ENCODE data around the gene WDR20.

Gene WDR20

DNA sequence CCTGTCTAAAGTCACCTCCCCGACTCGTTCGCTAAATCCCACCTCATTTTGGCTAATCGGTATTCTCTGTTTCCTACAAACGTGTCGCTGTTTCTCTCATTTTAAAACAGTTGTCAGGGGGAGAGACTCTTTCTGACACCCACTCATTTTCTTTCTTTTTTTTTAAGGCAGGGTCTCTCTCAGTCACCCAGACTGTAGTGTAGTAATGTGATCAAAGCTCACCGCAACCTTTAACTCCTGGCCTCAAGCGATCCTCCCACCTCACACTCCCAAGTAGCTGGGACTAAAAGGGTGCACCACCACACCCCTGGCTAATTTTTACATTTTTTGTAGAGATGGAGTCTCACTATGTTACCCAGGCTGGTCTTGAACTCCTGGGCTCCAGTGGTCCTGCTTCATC is 19.1 kb downstream of the WDR20 start:
- H3K27me3 ChIP-seq (ENCODE audit: insufficient read depth, low read length, poor library complexity): no peaks in the 10 kb centered on the region

DNA sequence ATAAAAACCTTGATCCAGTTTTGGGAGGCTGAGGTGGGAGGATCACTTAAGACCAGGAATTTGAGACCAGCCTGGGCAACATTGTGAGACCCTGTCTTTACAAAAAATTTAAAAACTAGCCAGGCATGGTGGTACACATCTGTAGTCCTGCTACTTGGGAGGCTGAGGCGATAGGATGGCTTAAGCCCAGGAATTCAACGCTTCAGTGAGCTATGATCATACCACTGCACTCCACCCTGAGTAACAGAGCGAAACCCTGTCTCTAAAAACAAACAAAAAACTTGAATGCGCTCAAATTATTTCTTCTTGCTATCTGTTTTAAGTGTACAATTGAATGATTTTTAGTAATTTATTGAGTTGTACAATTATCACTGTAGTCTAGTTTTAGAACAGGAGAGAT is 20.1 kb downstream of the WDR20 start:
- no peak overlapping the region for H3K9ac ChIP-seq (ENCODE audit: low read depth, low read length)
- no peaks in the 10 kb centered on the region for H3K4me1 ChIP-seq (ENCODE audit: insufficient read depth, low read length)
- H2AFZ ChIP-seq (ENCODE audit: low read depth, low read length): no peak overlapping the region
- H3K4me3 ChIP-seq (ENCODE audit: low read depth in 1 of 2, low read length in 2 of 2): no peak overlapping the region
- no peaks in the 10 kb centered on the region for H3K27me3 ChIP-seq (ENCODE audit: insufficient read depth, low read length, poor library complexity)
- no peaks in the 10 kb centered on the region for H3K9me3 ChIP-seq (ENCODE audit: insufficient read depth, low read length, severe bottlenecking)
- no peak for DNase-seq
- no peak overlapping the region for H3K4me2 ChIP-seq (ENCODE audit: insufficient read depth, low read length)
- H3K79me2 ChIP-seq (ENCODE audit: insufficient read depth, low read length): peaks cover 95% of the 10 kb centered on the region
- no peak overlapping the region for H3K27ac ChIP-seq (ENCODE audit: low read length)
- peaks cover 41% of the 10 kb centered on the region for H4K20me1 ChIP-seq (ENCODE audit: insufficient read depth, low read length)
- TF ChIP-seq, protein P1, sequence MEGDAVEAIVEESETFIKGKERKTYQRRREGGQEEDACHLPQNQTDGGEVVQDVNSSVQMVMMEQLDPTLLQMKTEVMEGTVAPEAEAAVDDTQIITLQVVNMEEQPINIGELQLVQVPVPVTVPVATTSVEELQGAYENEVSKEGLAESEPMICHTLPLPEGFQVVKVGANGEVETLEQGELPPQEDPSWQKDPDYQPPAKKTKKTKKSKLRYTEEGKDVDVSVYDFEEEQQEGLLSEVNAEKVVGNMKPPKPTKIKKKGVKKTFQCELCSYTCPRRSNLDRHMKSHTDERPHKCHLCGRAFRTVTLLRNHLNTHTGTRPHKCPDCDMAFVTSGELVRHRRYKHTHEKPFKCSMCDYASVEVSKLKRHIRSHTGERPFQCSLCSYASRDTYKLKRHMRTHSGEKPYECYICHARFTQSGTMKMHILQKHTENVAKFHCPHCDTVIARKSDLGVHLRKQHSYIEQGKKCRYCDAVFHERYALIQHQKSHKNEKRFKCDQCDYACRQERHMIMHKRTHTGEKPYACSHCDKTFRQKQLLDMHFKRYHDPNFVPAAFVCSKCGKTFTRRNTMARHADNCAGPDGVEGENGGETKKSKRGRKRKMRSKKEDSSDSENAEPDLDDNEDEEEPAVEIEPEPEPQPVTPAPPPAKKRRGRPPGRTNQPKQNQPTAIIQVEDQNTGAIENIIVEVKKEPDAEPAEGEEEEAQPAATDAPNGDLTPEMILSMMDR (IDR thresholded peaks at IDR 0.05; ENCODE audit: borderline replicate concordance, extremely low read depth, low read length, poor library complexity, severe bottlenecking): no peak
- TF ChIP-seq EZH2 (IDR thresholded peaks at IDR 0.05; ENCODE audit: borderline replicate concordance, low read depth, low read length, severe bottlenecking): no peak
- H3K36me3 ChIP-seq (ENCODE audit: insufficient read depth, low read length): peaks cover 10% of the 10 kb centered on the region; the same call in 1 of the 2 replicates
- no peak for ATAC-seq (ENCODE audit: insufficient read depth, low read depth)

More for the DNA sequence above, 19.1 kb downstream of the WDR20 start:
- Histone ChIP-seq H3K27ac (ENCODE audit: low read length) (no peak overlapping the region), H3K4me2 (ENCODE audit: insufficient read depth, low read length) (no peak overlapping the region), H3K9ac (ENCODE audit: low read depth, low read length) (no peak overlapping the region), H3K9me3 (ENCODE audit: insufficient read depth, low read length, severe bottlenecking) (no peaks in the 10 kb centered on the region), H3K4me1 (ENCODE audit: insufficient read depth, low read length) (no peaks in the 10 kb centered on the region), H3K79me2 (ENCODE audit: insufficient read depth, low read length) (peaks cover 94% of the 10 kb centered on the region), H3K4me3 (ENCODE audit: low read depth in 1 of 2, low read length in 2 of 2) (no peak overlapping the region), H2AFZ (ENCODE audit: low read depth, low read length) (no peak overlapping the region), H3K36me3 (ENCODE audit: insufficient read depth, low read length) (peaks cover 9% of the 10 kb centered on the region; the same call in 1 of the 2 replicates), H4K20me1 (ENCODE audit: insufficient read depth, low read length) (peaks cover 34% of the 10 kb centered on the region)
- no peak for ATAC-seq (ENCODE audit: insufficient read depth, low read depth)
- TF ChIP-seq, protein P1 (IDR thresholded peaks at IDR 0.05; ENCODE audit: borderline replicate concordance, extremely low read depth, low read length, poor library complexity, severe bottlenecking): no peak
- no peak for TF ChIP-seq EZH2 (IDR thresholded peaks at IDR 0.05; ENCODE audit: borderline replicate concordance, low read depth, low read length, severe bottlenecking)
- no peak for DNase-seq

DNA sequence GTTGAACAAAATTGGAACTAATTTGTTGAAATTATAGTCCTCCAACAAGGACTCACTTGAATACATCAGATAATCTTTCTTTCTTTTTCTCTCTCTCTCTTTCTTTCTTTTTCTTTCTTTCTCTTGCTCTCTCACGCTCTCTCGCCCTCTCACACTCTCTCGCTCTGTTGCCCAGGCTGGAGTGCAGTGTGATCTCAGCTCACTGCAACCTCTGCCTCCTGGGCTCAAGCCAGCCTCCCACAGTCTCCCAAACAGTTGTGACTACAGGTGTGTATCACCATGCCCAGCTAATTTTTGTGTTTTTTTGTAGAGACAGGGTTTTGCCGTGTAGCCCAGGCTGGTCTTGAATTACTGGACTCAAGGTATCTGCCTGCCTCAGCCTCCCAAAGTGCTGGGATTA is 22.8 kb downstream of the WDR20 start:
- peaks cover 10% of the 10 kb centered on the region; the same call in 1 of the 2 replicates for H3K36me3 ChIP-seq (ENCODE audit: insufficient read depth, low read length)
- DNase-seq: no peak
- H3K9me3 ChIP-seq (ENCODE audit: insufficient read depth, low read length, severe bottlenecking): no peaks in the 10 kb centered on the region
- H3K79me2 ChIP-seq (ENCODE audit: insufficient read depth, low read length): peaks cover 92% of the 10 kb centered on the region
- H3K4me2 ChIP-seq (ENCODE audit: insufficient read depth, low read length): no peak overlapping the region
- no peak overlapping the region for H3K9ac ChIP-seq (ENCODE audit: low read depth, low read length)
- H3K4me1 ChIP-seq (ENCODE audit: insufficient read depth, low read length): no peaks in the 10 kb centered on the region
- H3K27me3 ChIP-seq (ENCODE audit: insufficient read depth, low read length, poor library complexity): no peaks in the 10 kb centered on the region
- H3K4me3 ChIP-seq (ENCODE audit: low read depth in 1 of 2, low read length in 2 of 2): no peak overlapping the region
- no peak overlapping the region for H2AFZ ChIP-seq (ENCODE audit: low read depth, low read length)
- TF ChIP-seq, protein P1 (IDR thresholded peaks at IDR 0.05; ENCODE audit: borderline replicate concordance, extremely low read depth, low read length, poor library complexity, severe bottlenecking): no peak
- TF ChIP-seq EZH2 (IDR thresholded peaks at IDR 0.05; ENCODE audit: borderline replicate concordance, low read depth, low read length, severe bottlenecking): no peak
- no peak for ATAC-seq (ENCODE audit: insufficient read depth, low read depth)
- peaks cover 44% of the 10 kb centered on the region for H4K20me1 ChIP-seq (ENCODE audit: insufficient read depth, low read length)
- no peak overlapping the region for H3K27ac ChIP-seq (ENCODE audit: low read length)

DNA sequence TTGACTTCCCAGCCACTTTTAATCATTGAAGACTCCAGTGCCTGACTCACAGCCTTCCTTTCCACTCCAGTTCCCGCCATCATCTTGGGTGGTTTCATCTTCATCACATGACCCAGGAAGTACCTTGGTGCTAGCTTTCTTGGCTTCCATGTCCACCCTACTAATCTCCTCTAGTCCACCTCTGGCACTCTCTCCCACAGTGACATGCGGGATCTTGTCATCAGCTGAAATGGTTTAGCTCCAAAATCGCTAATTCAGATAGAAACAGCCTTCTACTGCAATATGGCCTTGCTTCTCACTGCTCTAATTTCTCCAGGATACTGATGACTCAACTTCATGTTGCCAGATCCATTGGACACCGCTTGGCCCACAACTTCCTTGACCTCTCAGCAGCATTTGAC is 24.5 kb downstream of the WDR20 start:
- Histone ChIP-seq H3K36me3 (ENCODE audit: insufficient read depth, low read length) (peaks cover 3% of the 10 kb centered on the region; the same call in 1 of the 2 replicates), H3K79me2 (ENCODE audit: insufficient read depth, low read length) (peaks cover 94% of the 10 kb centered on the region), H3K4me1 (ENCODE audit: insufficient read depth, low read length) (no peaks in the 10 kb centered on the region), H3K4me3 (ENCODE audit: low read depth in 1 of 2, low read length in 2 of 2) (no peak overlapping the region), H3K27me3 (ENCODE audit: insufficient read depth, low read length, poor library complexity) (no peaks in the 10 kb centered on the region), H2AFZ (ENCODE audit: low read depth, low read length) (no peak overlapping the region), H4K20me1 (ENCODE audit: insufficient read depth, low read length) (peaks cover 28% of the 10 kb centered on the region; the same call in 1 of the 2 replicates), H3K9me3 (ENCODE audit: insufficient read depth, low read length, severe bottlenecking) (no peaks in the 10 kb centered on the region), H3K9ac (ENCODE audit: low read depth, low read length) (no peak overlapping the region), H3K27ac (ENCODE audit: low read length) (no peak overlapping the region), H3K4me2 (ENCODE audit: insufficient read depth, low read length) (no peak overlapping the region)
- ATAC-seq (ENCODE audit: insufficient read depth, low read depth): no peak
- TF ChIP-seq, protein P1 (IDR thresholded peaks at IDR 0.05; ENCODE audit: borderline replicate concordance, extremely low read depth, low read length, poor library complexity, severe bottlenecking): no peak
- TF ChIP-seq EZH2 (IDR thresholded peaks at IDR 0.05; ENCODE audit: borderline replicate concordance, low read depth, low read length, severe bottlenecking): no peak
- DNase-seq: no peak
